NCI-H526 treated with DMSO at 0.1 percent for 48 hours (cell line): Measurements from ENCODE around the gene ASB6.
A peak's percentile ranks its signal among the peaks of the same experiment; 100 is the strongest.

Experiments used
- DNase-seq: peaks from one replicate; lab custom pipeline; 2025; lab: John Stamatoyannopoulos, UW

Gene ASB6

DNA sequence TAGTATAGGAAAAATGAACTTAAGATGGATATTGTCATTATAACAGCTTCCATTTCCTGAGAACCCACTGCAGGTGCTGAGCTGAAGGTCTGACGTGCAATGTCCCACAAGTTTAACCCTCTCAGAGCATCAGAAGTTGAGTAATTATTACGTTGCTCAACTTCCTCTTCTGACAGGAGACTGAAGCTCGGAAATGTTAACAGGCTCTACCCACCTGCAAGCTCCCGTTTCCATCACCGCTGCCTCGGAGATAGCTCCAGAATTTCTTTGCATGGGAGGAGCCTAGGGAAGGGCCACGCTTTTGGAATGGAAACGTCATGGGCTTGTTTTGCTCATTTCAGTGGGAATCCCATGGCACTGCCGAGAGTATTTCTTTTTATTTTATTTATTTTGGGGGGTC lies 17.0 kb downstream of the ASB6 start:
- peak; percentile 15 for DNase-seq

DNA sequence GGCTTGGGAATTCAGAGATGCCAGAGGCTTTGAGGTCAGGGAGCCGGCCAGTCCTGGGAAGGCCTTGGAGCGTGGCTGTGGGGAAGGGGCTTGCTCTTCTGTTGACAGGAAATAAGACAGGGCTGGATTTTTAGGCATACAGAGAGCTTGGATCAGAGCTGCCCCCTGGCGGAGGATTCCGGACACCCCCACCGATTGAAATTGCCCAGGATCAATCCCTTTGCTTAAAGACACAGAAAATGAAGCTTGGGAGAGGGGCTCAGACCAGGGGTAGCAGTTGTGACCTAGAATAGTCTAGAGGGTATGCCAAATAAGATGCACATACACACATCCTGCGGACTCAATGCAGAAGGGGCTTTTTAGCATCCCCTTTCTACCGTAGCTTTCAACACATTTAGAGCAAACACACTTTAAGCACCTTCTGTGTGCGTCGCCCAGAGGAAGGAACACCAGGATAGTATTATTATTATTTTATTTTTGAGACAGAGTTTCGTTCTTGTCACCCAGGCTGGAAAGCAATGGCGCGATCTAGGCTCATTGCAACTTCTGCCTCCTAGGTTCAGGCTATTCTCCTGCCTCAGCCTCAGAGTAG lies 17.7 kb downstream of the ASB6 start:
- DNase-seq = peak; percentile 12

DNA sequence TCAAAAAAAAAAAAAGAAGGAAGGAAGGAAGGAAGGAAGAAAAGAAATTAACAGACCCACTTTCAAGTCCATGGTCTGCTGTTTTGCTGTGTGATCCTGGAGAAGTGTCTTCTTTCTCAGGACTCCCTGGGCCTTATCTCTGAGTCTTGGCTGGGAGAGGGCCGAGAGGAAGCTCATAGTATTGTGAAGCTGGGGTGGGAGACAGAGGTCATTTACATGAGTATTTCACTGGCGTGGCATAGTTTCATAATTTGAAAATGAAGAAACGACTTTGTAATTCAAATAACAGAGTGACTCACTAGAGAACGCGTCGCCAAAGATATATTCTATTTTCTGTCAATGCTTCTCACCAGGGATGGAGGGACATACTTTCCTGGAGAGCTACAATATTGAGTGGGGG lies 18.6 kb downstream of the ASB6 start:
- no peak for DNase-seq

DNA sequence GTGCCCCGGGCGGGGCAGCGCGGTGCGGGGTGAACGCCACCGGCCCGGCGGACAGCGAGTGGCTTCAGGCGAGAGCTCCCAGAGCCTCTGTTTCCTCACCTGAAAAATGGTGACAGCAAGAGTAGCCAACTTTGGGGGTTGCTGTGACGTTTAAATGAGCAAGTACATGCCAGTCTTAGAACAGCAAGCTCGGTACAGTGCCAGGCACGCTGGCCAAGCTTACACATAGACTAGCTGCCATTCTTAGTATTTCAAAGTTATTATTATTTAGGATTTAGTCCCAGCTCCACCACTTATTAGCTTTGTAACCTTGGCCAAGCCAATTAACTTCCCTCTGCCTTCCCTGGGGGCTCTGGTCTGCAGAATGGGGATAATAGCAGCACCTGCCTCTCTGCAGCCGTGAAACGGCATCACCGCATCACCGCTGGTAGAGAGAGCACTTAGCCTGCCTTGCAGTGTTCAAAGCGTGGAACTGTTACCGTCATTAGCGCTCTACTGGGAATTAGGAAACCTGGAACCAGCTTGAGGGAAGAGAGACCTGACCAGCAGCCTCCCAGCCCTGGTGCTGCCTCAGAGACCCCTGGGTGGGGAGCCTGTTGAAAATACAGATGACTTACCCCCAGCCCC lies 21.2 kb downstream of the ASB6 start, which contains the start of gene C9orf50:
C9orf50 (minus strand) TSS at position 433 of the 627 bp plus-strand sequence. CDS start 527 bp downstream, outside the sequence.
- no peak for DNase-seq

DNA sequence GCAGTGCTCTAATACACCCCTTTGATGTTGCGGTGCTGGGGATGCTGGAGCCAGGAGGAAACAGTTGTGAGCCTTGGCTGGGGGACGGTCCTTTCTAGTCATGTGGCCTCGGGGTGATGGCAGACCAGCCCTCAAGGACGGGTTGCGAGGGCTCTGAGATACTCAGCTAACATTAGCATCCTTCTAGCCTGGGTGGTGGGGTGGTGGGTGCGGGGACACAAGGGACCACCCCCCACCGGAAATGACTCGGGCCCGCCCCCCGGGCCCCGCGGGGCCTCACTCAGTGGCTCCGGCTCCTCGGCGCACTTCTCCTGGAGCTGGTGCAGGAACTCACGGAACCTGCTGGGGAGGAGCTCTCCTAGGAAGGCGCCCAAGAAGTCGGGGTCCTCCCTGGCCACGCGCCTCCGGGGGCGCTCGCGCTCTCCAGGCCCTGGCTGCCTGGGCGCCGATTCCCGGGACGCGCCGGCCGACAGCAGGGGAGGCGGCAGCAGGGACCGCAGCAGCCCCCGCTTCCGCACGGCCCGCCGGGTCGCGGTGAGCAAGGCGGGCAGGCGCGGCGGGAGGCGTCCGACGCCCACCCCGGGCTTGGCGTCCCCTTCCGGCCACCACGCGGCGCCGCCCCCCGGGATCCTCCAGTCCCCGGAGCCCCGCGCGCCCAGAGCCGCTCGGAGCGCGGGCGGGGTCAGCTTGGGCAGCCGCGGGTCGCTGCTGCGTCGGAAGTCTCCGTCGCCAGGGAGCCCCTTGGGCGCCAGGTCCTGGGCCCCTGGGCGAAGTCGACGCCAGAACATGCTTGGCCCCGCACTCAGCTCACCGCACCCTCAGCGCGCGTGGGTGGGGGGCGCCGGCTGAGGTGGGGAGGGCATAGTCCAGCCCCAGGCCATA lies 21.9 kb downstream of the ASB6 start:
- DNase-seq = no peak

DNA sequence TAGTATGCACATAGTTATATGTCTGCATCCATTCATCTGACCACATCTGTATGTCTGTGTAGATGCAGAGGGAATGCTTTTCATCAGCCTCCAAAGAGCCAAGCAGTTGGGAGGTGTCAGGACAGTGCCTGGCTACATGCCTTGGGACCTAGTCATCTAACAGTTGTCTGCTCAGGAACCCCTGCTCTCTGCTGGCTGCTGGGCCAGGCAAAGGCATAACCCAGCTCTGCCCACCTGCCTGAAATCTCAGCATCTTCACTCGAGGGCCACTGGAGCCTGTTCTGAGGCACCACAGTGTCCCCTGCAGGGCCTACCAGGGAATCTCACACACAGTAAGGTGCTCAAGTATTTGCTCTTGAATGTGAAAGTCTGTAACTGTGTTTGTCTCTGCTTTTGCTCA lies 24.8 kb downstream of the ASB6 start:
- no peak for DNase-seq

DNA sequence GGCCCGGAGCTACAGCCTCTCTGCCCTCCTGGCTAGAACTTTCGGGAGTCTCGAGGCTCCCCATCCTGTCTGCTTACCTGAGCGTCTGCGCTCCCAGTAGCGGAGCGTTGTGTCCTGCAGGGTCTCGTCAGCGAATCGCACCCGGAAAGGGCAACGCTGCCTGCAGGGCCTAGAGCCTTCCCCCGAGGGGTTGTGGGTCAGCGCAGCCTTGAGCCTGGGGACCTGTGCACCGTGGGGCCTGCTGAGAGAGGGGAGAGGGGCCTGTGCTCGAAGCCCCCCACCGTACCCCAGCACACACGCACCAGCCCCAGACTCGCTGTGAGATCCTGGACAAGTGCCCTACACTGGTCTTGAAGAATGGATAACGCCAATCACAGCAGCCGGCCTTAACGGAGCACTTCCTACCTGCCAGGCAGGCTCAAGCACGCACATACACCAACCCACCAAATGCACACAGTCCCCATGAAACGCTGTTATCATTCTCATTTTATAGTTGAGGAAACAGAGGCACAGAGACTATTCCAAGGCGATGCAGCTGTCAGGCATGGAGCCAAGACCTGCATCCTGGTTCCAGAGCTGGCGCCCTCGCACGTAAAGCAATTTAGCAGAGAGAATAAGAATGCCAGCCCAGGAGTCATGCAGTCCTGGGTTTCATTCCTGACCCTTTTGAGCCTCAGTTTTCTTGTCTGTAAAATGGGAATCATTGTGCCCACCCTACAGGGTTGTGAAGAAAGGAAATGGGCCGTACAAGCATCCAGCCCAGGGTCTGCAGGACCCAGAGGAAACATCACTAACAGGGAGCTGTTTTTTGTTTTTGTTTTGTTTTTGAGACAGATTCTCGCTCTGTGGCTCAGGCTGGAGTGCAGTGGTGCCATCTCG lies 26.3 kb downstream of the ASB6 start:
- DNase-seq = no peak

DNA sequence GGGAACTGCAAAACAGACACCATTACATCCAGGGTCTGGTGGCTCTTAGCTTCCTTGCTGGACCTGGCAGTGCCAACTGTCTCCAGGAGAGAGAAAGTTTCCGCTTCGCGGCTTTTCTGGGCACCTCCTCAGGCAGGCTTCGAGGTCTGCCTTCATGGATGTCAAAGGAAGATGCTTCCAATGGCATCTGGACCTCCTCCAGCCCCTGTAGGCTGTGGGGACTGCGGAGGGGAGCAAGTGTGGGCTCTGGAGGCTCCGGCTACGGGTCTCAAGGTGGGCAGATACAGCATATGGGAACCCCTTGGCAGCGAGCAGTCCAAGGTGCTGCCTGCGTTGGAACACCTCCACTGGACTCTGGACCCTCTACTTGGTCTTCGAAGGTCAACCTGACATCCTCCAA lies 27.0 kb downstream of the ASB6 start:
- DNase-seq = no peak

DNA sequence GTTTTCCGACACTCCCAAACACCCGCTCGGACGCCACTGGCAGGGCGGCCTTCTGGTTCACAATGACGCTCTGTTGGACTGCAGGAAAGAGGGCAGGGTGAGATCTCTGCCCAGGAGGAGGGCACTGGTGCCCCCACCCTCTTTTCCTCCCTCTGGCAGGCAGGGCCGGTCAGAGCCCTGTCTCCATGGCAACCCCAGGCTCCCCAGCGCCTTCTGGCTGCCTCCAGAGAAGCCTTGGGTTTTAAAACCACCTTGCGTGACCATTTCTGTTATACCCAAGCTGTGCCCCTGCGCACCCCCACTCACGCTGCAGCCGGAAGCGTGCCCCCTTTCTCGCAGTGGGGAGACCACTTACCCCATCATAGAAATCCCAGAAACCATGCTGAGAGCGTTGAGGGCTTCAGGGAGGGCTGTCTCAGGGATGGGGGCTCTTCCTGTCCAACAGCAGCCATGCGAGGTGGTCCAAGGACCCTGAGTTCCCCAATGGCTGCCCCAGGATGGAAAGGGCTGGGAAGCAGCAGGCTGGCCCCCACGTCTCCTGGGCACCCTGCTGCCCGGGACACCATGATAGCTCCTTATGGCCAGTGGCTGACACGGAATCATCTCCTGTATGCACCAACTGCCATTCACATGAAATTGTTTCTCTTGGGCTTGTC lies 28.3 kb downstream of the ASB6 start:
- DNase-seq = peak; percentile 4

DNA sequence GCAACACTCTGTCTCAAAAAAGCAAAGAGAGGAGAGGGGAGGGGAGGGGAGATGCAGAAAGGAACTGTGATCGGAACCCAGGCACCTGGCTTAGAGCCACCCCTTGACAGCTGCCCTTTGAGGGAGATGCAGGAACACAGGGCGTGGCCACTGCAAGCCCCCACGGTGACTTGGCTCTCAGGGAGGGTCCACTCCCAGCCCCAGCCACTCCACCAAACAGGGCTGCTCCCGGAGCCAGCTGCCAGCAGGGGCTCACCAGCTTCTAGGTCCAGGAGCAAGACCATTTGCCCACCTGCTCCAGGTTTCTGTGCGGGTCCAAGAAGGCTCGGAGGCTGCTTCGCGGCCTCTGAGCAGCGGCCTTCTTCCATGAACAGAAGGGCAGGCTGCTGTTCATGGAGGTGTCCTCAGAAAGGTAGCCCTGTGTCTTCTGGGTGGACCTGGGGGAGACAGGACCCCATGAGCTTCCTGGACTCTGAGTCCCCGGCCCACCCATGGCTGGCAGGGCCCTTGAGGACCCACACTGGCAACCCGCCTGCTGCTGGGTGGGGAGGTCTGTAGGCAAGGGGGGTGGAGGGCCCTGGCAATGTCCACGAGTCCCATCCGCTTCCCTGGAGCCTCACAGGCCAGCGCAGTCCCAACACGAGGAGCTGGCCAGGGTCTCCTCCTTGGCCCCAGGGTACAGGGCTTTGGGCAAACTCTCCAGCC lies 29.0 kb downstream of the ASB6 start:
- DNase-seq = no peak

DNA sequence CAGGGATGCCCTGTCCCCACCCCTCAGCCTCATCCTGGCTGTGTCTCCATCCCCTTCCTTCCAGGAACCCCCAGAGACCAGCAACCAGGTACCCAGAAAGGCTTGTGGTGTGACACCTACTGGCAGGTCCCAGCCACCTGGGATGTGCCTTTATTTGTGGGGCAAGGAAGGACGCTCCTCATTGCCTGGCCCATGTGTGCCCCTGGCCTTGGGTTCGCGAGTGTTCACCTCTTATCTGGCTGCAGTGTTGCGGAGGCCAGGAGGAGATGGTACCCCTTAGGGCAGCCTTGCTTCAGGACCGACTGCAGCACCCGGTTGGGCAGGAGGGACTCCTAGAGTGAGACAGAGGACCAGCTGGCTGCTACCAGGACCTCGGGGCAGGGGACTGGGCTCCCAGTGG lies 29.8 kb downstream of the ASB6 start:
- no peak for DNase-seq

DNA sequence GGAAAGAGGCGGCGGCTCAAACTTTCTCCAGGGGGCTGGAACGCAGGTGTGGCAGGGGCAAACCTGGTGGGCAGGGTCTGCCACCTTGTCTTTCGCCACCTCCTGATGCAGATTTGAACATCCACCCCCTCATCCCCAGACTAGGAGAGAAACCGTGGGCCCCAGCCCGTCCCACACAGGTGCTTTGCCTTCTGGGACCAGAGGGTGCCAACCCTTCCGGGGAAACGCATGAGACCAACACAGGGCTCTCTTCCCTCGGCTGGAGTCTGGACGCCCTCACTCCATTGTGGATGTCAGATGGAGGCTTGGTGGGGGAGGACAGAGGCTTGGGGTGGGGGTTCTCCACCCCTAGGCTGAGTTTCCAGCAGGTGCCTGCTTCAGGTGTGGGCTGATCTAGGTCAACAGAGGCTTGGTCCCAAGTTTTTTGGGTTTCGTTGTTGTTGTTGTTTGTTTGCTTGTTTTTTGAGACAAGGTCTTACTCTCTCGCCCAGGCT lies 30.6 kb downstream of the ASB6 start:
- no peak for DNase-seq

DNA sequence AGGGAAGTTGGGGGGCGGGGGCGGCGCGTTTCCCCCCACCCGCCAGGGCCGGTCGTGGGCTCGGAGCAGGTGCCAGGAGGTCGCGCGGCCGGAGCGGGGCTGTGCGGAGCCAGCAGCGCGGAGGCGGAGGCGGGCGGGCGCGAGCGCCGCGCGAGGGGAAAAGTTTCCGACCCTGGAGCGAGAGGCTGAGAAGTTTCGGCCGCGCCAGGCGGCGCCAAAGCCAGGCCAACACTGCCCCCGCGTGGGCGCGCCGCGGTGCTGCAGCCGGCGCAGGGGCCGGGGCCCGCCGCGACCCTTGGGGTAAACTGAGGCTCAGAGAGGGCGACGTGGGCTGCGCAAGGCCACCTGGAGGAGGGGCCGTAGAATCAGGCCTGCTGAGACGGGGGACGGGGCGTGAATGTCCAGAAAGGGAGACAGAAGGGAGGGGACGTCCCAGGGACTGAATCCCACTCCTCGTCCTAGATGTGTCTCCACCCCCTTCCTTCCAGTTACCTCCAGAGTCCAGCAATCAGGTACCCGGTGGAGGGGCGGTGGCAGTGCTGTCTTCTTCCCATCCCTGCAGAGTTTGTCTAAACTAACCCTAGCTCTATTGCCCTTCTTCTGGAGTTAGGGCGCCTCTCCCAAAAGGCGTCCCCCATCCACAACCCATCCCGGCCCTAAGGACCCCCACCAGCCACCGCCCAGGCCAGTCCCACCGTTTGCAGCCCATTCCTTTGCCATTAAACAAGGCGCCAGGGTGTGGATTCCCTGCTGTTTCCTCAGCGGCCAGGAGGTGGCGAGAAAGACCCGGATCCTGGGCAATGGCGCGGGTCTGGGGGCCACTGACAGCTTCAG lies 31.3 kb downstream of the ASB6 start:
- peak; percentile 11 for DNase-seq

DNA sequence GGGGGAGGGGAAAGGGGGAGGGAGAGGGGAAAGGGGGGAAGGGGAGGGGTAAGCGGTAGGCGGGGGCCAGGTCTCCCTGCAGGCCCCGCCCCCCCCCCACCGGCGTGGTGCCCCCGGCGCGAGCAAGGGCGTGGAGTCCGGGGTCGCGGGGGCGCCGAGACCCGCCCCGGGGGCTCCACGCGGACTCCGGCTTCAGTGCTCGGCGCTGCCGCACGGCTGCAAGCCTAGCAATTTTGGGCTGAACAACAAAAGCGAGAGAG lies 31.8 kb downstream of the ASB6 start:
- DNase-seq = no peak

DNA sequence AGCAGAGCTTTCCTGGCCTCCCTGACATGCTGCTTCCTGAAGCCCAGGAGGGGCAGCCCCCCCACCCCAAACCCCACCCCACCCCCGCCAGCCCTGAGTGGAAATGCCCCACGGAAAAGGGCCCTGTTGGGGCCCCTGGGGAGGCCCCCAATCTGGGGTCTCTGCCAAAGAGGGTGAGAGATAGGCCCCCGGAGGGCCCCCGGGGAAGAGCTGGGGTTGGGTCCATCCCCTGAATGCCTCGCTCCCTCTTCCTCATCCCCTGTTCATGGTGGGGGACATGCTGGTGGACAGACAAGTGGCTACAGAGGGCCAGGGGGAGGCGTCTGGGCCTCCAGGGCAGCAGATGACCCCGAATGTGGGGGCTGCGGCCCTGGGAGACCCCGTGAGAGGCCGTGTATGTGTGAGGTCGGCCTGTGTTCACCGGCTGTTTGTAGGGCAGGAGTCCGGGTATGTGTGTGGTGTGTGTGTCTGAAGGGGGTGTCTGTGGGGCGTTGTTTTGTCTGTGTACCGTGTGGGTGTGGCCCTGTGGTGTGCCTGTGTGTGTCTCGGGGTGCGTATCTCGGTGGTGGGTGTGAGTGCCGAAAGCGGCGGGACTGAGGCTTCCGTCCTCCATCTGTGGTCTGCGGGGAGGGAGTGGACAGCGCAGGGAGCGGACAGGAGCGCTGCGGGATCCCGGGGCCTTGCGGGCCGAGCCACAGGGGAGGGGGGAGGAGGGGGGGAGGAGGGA lies 32.3 kb downstream of the ASB6 start:
- DNase-seq = no peak

DNA sequence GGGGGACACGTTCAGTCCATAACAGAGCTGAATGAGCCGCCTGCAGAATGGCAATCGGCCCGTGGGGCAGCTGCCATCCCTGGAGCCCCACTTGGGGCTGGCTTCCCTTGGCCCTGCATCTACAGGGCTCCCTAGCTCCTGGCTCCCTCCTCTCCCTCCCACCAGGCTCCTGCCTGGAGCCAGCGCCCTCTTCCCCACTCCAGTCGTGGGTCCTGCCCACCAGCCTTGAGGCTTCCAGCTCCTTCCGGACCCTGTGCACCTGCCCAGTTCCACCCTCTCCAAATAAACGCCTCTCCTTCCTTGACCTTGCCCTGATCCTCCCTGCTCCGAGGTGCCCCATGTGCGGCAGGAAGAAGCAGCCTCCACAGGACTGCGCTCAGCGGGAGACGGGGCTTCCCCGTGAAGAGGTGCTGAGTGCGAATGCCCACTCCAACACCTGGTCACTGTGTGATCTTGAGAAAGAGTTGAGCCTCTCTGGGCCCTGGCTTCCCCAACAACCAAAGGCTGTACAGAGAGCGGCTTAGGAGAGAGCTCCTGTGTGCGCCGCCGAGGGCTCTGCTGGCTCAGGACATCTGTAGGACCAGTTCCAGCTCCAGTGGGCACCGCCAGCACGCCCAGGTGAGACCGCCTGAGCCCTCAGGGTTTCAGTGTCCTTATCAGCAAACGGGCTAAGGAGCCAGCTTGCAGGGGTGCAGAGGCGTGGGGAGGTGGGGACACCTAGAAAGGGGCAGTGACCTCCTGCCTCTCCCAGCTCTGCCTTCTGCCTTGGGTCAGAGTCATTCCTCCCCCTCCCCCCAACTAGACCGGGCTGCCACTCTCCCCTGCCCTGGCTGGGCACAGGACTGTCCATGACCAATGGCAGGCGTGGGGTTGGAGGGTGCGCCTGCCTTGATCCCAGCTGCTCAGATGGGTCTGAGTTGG lies 33.1 kb downstream of the ASB6 start:
- DNase-seq = no peak

DNA sequence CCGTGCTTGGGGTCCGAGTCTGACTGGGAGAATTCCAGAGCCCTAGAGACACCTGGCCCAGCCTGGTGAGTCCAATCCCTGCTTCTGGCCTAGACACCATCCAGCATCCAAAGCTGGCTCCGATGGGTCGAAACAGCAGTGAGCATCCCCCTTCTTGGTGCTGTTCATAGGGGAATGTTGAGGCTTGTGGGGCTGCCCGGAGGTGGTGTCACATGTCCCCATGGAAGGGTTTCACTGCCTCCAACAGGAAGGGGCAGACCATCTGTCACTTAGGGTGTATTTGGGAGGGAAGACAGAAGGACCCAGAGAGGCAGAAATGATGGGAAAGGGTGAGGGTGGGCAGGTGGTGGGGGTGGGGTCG lies 34.9 kb downstream of the ASB6 start:
- DNase-seq = no peak
